ENCODE data around the gene PDE11A.
"Not testable (repeated sequence)": the region's sequence is repeated elsewhere in the genome, so short reads cannot be mapped to it uniquely, and the experiment has no call there.

The PDE11A gene

GRCh38 chr2:178072383-178073301 lies at the start of gene PDE11A:
Gene PDE11A, minus strand, starts transcription at chr2:178072777. Its CDS starts 340 bp downstream, at chr2:178072437.
- DNase-seq, result peak in 11 of 56 donors; percentile 1 to 27 (median 3)

- DNase-seq, result no peak
Measured at GRCh38 chr2:178119179-178119922, 46.8 kb upstream of the PDE11A start.

DNA sequence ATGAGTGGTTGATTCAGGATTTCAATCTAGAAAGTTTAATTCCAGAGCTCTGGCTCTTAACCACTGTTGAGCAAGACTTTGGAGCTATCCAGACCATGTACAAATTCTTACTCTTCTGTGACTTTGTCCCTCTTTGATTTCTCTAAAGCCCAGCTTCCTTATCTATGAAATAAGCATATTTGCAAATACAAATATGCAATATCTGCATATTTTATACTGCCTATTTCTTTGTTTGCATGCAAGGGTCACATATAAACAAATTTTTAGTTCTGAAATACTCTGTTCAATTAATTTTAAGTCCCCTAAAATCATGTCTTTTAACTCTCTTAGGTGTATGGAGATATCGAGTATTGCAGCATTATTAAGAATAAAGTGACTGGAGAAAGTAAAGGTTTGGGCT lies 45.1 kb upstream of the PDE11A start:
- DNase-seq, result no peak

DNA sequence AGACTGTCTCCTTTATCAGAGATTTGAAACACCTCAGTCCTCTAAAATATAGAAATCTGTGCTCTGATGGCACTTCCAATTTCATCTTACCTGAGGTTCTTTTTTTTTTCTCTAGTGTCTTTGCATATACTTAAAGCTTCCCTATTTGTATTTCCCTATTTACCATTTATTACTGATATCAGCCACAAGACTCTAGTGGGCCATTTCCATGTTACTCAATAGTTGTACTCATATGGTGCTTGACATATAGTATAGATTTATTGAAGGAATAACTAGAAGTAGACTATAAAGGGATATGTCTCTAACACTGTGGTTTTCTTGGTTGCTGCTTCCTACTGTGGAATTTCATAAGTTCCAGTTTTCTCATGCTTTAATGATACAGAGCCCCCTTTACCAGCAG lies 42.7 kb upstream of the PDE11A start:
- DNase-seq, result no peak

GRCh38 chr2:178114462-178114861 lies 41.9 kb upstream of the PDE11A start:
- no peak for DNase-seq

DNA sequence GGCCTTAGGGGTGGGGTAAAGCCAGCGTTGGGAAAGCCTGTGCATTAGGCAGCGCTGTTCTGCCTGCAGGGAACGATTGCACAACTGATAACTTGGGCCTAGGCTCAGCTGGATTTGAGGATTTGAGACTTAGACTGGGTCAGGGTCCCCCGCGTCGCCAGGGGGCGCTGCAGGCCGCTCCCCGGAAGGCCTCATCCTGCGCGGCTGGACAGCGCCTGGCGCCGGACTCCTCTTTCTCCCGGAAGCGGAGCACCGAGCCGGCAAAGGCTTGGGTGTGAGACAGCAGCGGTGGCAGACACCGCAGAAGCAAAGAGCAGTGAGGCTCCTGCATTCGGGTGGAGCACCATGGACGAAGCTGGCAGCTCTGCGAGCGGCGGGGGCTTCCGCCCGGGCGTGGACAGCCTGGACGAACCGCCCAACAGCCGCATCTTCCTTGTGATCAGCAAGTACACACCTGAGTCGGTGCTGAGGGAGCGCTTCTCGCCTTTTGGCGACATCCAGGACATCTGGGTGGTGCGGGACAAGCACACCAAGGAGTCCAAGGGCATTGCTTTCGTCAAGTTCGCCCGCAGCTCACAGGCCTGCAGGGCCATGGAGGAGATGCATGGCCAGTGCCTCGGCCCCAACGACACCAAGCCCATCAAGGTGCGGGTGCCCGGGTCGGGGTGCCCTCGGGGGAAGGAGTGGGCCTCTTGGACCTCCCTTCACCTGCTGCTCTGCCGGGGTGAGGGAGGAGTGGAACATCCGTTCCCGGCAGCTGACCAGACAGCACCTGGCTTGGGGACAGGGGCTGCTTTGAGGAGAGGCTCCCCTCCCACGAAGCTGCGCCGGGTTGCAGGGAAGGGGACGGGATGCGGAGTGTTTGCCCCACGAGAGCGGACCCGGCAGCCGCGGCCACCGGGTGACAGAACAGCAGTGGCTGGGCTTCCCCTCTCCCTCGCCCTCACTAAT lies 39.9 kb upstream of the PDE11A start, which contains the start of gene RBM45:
Gene RBM45 (plus strand): TSS at position 236 of the 951 bp plus-strand sequence. CDS start 110 bp downstream, at position 346.
- peak in 55 of 56 donors; percentile 14 to 92 (median 76) for DNase-seq

DNA sequence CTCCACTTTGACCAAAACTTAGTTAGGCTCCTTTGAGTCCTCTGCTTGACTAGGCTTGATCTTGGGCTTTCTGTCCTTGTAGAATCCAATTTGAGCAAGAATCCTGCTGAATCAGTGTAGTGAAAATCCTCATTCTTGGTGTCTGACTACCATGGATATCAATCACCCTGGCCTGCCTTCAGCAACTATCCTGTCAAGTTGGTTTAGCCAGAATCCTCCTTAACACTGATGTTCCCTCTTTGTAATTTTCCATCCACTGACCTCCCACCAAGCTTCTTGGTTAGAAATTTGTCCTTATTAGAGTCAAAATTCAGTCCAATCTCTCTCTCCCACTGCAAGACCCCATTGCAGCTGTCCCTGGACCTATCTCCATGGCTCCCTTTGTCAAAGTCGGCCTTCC lies 39.2 kb upstream of the PDE11A start:
- DNase-seq, result no peak

GRCh38 chr2:178110681-178111080 lies 38.1 kb upstream of the PDE11A start:
- no peak for DNase-seq

DNA sequence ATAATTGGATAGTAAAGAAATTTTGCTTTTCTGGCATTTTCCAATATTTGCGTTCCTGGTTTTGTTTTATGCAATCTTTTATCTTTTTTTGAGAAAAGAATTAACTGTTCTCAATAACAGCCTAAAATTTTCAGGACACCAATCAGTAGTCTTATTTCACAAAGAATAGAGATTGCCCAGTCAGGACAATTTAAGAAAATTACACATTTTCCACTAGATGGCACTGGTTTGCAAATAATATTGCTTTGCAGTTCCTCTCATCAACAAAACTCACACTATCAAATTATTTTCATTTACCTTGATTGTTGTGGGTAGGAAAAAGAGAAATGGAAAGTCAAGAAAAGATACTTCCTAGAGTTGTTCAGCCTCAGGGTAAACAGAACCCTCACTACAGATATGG lies 37.2 kb upstream of the PDE11A start:
- DNase-seq, result no peak

- no peak for DNase-seq
Measured at GRCh38 chr2:178108176-178108575, 35.6 kb upstream of the PDE11A start.

GRCh38 chr2:178106053-178106452 lies 33.5 kb upstream of the PDE11A start:
- no peak for DNase-seq

DNA sequence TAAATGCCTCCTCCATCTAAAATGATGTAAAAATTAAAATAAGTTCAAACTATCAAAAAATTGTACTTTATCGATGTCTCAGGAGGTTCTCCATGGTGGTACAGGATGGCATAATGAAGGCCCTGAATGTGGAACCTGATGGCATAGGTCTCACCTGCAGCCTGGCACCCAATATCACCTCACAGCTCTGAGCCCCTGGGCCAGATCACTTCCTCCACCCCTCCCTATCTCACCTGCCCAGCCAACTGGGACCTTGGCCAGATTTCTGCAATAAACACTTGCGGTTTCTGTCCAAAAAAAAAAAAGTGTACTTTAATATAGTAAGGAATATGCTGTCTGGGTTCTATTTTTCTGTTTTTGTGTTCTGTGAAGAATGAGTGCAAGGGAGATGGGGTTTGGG lies 33.0 kb upstream of the PDE11A start:
- no peak for DNase-seq

GRCh38 chr2:178101321-178102079 lies 28.9 kb upstream of the PDE11A start:
- no peak for DNase-seq

GRCh38 chr2:178093471-178093870 lies 20.9 kb upstream of the PDE11A start:
- DNase-seq, result no peak

- no peak for DNase-seq
Measured at GRCh38 chr2:178088774-178089270, 16.2 kb upstream of the PDE11A start.

- no peak for DNase-seq
Measured at GRCh38 chr2:178084273-178084672, 11.7 kb upstream of the PDE11A start.

DNA sequence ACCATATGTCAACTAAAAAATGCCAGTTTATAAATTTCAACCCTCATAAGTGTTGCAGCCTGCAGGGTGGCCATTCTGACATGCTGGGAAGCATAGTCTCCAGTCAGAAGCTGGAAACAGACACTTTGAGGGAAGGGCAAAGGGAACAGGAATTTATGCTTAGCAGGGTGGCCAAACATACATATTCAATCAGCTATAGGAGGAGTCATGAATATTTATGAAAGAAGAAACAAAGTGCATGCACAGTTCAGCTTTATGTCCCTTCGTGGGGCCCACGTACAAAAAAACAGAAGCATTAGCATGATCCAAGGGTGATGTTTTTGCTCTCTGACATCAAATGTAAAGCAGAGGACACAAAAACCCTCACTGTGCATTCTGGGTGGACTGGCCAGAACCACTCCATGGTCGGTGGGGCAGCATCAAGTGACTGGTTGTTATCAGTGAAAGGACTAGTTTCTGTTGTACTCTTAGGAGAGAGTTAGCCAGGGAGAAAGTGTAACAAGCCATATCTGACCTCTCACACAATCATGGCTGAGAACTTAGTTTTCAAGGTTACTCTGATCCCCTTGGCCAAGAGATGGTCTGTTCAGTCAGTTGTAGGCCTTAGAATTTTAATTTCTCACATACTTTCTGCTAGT lies 9.9 kb upstream of the PDE11A start:
- no peak for DNase-seq

GRCh38 chr2:178079279-178079678 lies 6.7 kb upstream of the PDE11A start:
- not testable (repeated sequence) for DNase-seq

DNA sequence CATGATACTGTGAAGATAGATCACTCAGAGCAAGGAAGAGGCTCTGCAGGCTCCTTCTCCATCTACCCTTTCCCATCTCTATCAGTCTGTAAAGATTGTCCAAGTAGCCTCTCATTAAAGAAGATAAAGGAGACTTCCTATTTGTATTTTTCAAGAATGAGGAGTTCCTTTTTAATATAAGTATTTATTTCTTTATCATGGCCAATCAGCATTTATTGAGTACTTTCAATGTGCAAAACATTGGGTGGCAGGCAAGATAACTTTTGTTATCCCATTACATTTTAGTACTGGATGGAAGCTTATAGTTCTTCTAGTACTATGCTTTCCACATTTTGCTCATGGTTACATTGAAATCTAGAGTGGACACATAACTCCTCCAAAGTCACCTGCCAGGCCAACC lies 3.6 kb upstream of the PDE11A start:
- DNase-seq, result no peak

DNA sequence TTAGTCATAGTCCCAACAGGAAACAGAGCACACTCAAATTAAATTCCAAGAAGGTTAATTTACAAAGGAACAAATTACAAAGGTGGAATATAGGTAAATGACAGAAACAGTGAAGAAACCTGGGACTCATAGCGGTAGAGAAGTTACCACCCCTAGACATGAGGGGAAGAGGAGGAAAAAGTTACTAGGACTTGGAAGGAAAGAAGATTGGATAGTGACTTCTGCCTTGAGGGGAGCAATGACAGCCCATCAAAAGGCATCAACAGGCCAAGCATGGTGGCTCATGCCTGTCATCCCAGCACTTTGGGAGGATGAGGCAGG lies 2.4 kb upstream of the PDE11A start:
- DNase-seq, result no peak
